ENCODE measurements around the gene ZSCAN31.
"Not testable (repeated sequence)": the region's sequence is repeated elsewhere in the genome, so short reads cannot be mapped to it uniquely, and the experiment has no call there.

Gene ZSCAN31

GRCh38 chr6:28315628-28316027 is 20.3 kb downstream of the ZSCAN31 start:
- no peak overlapping the region for H3K4me3 ChIP-seq (ENCODE audit: low read length)
- DNase-seq (ENCODE audit: low read depth) = no peak
- TF ChIP-seq, protein P1, sequence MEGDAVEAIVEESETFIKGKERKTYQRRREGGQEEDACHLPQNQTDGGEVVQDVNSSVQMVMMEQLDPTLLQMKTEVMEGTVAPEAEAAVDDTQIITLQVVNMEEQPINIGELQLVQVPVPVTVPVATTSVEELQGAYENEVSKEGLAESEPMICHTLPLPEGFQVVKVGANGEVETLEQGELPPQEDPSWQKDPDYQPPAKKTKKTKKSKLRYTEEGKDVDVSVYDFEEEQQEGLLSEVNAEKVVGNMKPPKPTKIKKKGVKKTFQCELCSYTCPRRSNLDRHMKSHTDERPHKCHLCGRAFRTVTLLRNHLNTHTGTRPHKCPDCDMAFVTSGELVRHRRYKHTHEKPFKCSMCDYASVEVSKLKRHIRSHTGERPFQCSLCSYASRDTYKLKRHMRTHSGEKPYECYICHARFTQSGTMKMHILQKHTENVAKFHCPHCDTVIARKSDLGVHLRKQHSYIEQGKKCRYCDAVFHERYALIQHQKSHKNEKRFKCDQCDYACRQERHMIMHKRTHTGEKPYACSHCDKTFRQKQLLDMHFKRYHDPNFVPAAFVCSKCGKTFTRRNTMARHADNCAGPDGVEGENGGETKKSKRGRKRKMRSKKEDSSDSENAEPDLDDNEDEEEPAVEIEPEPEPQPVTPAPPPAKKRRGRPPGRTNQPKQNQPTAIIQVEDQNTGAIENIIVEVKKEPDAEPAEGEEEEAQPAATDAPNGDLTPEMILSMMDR (conservative IDR thresholded peaks at IDR 0.05; ENCODE audit: low read length) = no peak

- H3K4me3 ChIP-seq (ENCODE audit: low read length) = no peak overlapping the region
- no peak for DNase-seq (ENCODE audit: low read depth)
- TF ChIP-seq, protein P1 (conservative IDR thresholded peaks at IDR 0.05; ENCODE audit: low read length) = no peak
These were observed 23.0 kb downstream of the ZSCAN31 start for GRCh38 chr6:28312939-28313338.

DNA sequence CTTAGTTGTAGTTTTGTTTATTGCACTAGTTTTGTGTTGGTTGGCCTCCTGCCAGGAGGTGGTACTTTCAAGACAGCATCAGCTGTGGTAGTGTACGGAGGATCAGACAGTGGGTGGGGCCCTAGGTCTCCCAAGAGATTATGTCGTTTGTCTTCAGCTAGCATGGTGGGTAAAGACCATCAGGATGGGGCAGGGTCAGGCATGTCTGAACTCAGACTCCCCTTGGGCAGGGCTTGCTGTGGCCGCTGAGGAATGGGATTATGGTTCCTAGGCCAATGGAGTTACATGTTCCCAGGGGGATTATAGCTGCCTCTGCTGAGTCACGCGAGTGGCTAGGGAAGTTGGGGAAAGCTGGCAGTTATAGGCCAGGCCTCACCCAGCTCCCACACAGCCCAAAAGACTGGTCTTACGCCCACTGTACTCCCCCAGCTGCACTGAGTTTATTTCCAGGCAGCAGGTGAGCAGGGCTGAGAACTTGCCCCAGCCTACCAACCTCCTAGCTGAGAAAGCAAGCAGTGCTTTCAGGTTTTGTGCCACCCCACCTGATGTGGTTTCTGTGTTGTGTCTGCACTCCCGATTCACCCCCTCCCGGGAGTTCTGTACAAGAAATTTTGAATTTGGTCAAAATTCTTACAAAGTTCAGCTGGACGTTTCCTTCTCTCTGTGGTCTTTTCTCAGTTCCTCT is 24.7 kb downstream of the ZSCAN31 start:
- no peak for DNase-seq (ENCODE audit: low read depth)
- TF ChIP-seq, protein P1 (conservative IDR thresholded peaks at IDR 0.05; ENCODE audit: low read length) = no peak
- no peak overlapping the region for H3K4me3 ChIP-seq (ENCODE audit: low read length)

GRCh38 chr6:28306363-28306762 is 29.6 kb downstream of the ZSCAN31 start:
- not testable (repeated sequence) for DNase-seq (ENCODE audit: low read depth); H3K4me3 ChIP-seq (ENCODE audit: low read length)

DNA sequence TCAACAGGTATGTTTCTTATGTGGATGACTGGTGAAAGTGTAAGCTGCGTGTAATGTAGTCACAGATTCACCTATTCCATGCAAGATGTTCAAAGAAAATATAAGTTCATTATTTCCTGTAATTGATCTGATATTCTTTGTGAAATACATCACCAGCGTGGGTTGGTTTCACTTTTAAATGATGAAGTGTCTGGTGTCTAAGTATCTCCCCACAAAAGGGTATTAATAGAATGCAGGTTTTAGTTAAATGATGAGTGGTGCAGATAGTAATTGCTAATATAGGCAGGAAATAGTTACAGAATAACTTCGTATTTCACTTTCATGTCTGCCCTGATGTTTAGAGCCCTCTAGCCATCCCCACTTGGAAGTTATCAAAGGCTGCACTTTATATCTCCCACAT is 32.4 kb downstream of the ZSCAN31 start:
- TF ChIP-seq, protein P1 (conservative IDR thresholded peaks at IDR 0.05; ENCODE audit: low read length) = no peak
- DNase-seq (ENCODE audit: low read depth) = no peak
- no peak overlapping the region for H3K4me3 ChIP-seq (ENCODE audit: low read length)

DNA sequence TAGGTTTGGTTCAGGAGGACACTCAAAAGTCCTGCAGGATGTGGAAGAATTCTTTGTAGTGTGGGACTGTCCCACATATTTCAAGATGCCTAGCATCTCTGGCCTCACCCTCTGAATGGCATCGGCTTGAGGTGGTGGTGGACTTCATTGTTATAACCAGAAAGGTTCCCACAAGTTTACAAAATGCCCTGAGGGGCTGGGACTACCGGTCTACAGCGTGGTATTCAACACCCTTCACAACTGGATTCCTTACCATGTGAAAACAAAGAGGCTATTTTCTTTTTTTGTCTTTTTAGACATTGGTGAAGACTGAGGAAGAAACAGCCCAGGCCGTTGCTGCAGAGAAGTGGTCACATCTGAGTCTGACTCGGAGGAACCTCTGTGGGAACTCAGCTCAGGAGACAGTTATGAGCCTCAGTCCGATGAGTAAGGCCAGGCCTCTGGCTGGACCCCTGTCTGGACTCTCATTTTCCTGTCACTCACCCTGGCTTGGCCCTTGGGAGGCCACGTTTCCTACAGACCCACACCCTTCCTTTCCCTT is 39.4 kb downstream of the ZSCAN31 start:
- TF ChIP-seq, protein P1 (conservative IDR thresholded peaks at IDR 0.05; ENCODE audit: low read length) = no peak
- DNase-seq (ENCODE audit: low read depth) = no peak
- H3K4me3 ChIP-seq (ENCODE audit: low read length) = no peak overlapping the region

- H3K4me3 ChIP-seq (ENCODE audit: low read length) = no peak overlapping the region
- TF ChIP-seq, protein P1 (conservative IDR thresholded peaks at IDR 0.05; ENCODE audit: low read length) = no peak
- no peak for DNase-seq (ENCODE audit: low read depth)
These were observed 40.6 kb downstream of the ZSCAN31 start for GRCh38 chr6:28295326-28295725.

Data from AG10803 (cell line).